Measurements from ENCODE around the gene GRID2. TPM values are rescaled to one million over a fixed set of nuclear protein-coding genes. Genes with fewer than 3 reads are reported as not detected.

The GRID2 gene
- total RNA-seq, 1 donor from 2014 or later, result not detected

- no peak for TF ChIP-seq CTCF (conservative IDR thresholded peaks at IDR 0.05; ENCODE audit: low read depth, low read length)
These were observed 1163.9 kb downstream of the GRID2 start for GRCh38 chr4:93467484-93468155.

GRCh38 chr4:93469560-93469959 lies 1165.8 kb downstream of the GRID2 start:
- no peak overlapping the region for H3K4me3 ChIP-seq (ENCODE audit: low read depth, low read length)
- no peak for TF ChIP-seq CTCF (conservative IDR thresholded peaks at IDR 0.05; ENCODE audit: low read depth, low read length)
- DNase-seq (ENCODE audit: low read depth), result no peak

More at GRCh38 chr4:93467484-93468155, 1163.9 kb downstream of the GRID2 start:
- no peak for DNase-seq (ENCODE audit: low read depth)
- H3K4me3 ChIP-seq (ENCODE audit: low read depth, low read length), result no peak overlapping the region

DNA sequence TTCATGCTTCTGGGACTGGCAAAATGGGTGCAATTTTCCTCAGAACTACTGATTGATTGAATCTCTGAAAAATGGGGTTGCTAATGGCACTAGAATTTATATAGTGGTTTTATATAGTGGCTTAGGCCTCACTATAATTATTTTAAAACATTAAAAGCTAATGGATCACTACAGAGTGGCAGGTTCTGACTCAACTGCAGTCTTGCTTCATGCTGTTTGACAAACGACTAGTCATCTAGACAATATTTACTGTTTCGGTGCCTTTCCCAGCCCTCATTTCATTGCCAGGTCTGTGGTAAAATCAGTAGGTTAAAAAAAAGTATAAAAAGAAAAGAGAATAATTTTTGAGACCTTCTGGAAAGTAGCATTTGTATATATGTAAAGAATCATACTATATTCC lies 1172.0 kb downstream of the GRID2 start:
- no peak overlapping the region for H3K4me3 ChIP-seq (ENCODE audit: low read depth, low read length)
- DNase-seq (ENCODE audit: low read depth), result no peak
- TF ChIP-seq CTCF (conservative IDR thresholded peaks at IDR 0.05; ENCODE audit: low read depth, low read length), result no peak

GRCh38 chr4:93478805-93479204 lies 1175.0 kb downstream of the GRID2 start:
- no peak overlapping the region for H3K4me3 ChIP-seq (ENCODE audit: low read depth, low read length)
- TF ChIP-seq CTCF (conservative IDR thresholded peaks at IDR 0.05; ENCODE audit: low read depth, low read length), result no peak
- DNase-seq (ENCODE audit: low read depth), result no peak

DNA sequence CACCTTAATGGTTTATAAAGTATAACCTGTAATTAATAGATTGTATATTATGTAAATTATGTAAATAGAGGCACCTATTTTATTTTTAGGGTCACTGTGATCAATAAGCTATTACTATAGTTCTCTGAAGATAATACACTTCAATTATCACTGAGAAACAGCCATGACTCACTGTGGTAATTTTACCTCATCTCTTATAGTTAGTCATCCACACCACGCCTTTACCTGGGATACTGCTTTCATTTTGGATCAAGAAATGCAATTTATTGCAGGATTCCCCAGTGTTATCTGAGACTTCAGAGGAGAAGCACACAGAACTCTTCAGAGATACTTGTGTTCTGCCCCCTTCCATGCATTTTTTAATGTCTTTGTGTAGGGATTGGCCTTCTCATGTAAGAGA lies 1176.7 kb downstream of the GRID2 start:
- DNase-seq (ENCODE audit: low read depth), result no peak
- TF ChIP-seq CTCF (conservative IDR thresholded peaks at IDR 0.05; ENCODE audit: low read depth, low read length), result no peak
- H3K4me3 ChIP-seq (ENCODE audit: low read depth, low read length), result no peak overlapping the region

- H3K4me3 ChIP-seq (ENCODE audit: low read depth, low read length), result no peak overlapping the region
- no peak for TF ChIP-seq CTCF (conservative IDR thresholded peaks at IDR 0.05; ENCODE audit: low read depth, low read length)
- DNase-seq (ENCODE audit: low read depth), result no peak
These were observed 1191.6 kb downstream of the GRID2 start for GRCh38 chr4:93495346-93495745.

GRCh38 chr4:93501244-93501643 lies 1197.5 kb downstream of the GRID2 start:
- TF ChIP-seq CTCF (conservative IDR thresholded peaks at IDR 0.05; ENCODE audit: low read depth, low read length), result no peak

More at GRCh38 chr4:93501244-93501643, 1197.5 kb downstream of the GRID2 start:
- H3K4me3 ChIP-seq (ENCODE audit: low read depth, low read length), result no peak overlapping the region
- DNase-seq (ENCODE audit: low read depth), result no peak

Data from epithelial cell of proximal tubule (primary cell).